ENCODE results near the gene TBCK. TPM values are rescaled to one million over a fixed set of nuclear protein-coding genes. Genes with fewer than 3 reads are reported as not detected.

Gene TBCK
- total RNA-seq, 1 experiment from 2014 or later: 22.3 TPM

DNA sequence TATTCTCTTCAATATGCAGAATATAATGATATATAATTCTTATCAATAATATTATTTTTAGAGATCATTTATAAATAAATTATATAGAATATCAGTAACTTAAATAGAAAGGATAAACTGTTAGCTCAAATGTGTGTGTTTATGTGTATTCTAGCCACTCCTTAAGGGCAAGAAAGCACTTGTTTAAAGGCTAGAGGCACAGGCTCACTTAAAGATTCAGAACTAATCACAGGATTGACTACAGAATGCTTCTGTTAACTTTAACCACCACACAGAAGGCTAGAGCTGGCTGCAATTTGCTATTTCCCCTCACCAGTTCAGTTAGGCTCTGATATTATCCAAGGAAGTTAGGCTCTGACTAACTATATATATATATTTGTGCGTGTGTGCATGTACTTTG lies 69.6 kb downstream of the TBCK start:
- Histone ChIP-seq H3K9me2 (ENCODE audit: insufficient read depth) (no peaks in the 10 kb centered on the region), H3K79me2 (ENCODE audit: insufficient read depth, low read length) (no peaks in the 10 kb centered on the region), H3K4me2 (ENCODE audit: low read length) (no peak overlapping the region), H4K20me1 (ENCODE audit: insufficient read depth) (no peaks in the 10 kb centered on the region; the same call in 1 of the 2 replicates), H3K4me3 (replicated peaks in 1 of 2; ENCODE audit: low read depth in 1 of 2, low read length in 2 of 2) (no peak overlapping the region), H3K27me3 (ENCODE audit: insufficient read depth, low read length) (no peaks in the 10 kb centered on the region), H3K9ac (ENCODE audit: low read length) (no peak overlapping the region), H3K36me3 (ENCODE audit: control insufficient read depth in 1 of 2, insufficient read depth in 2 of 2, low read length in 2 of 2) (peaks cover 0 to 4% of the 10 kb centered on the region in 2 experiments; a peak in 1 of 4 replicates), H3K27ac (ENCODE audit: low read depth, low read length) (no peak overlapping the region), H3K9me3 (ENCODE audit: control insufficient read depth in 1 of 2, insufficient read depth in 1 of 2, low read depth in 1 of 2, low read length in 2 of 2) (no peaks in the 10 kb centered on the region), H3K4me1 (ENCODE audit: control insufficient read depth in 1 of 2, insufficient read depth in 2 of 2, low read length in 2 of 2) (no peaks in the 10 kb centered on the region), H2AFZ (ENCODE audit: low read depth, low read length, poor library complexity, severe bottlenecking) (no peak overlapping the region)
- DNase-seq (ENCODE audit: low read depth, low spot score): no peak
- TF ChIP-seq YY1 (IDR thresholded peaks at IDR 0.05; ENCODE audit: extremely low read depth, insufficient replicate concordance, low read depth, low read length): no peak
- ChIA-PET CTCF (no interaction called here), POLR2A (no interaction called here), RAD21 (ENCODE audit: low non-redundant PET in 1 of 2, low total read pairs in 2 of 2, uncharacterized antibody in 2 of 2, unreplicated experiment in 2 of 2) (interaction anchor here in 1 of 2 experiments (0.7 kb wide), 1 partner anchor 299 kb away, joined by 3 read pairs; no protein-coding TSS in a partner anchor)
- intact Hi-C loops (cut with micrococcal nuclease): no loop called here
- BruUV-seq (replicated peaks): no TSS peak
- no peak for ATAC-seq

DNA sequence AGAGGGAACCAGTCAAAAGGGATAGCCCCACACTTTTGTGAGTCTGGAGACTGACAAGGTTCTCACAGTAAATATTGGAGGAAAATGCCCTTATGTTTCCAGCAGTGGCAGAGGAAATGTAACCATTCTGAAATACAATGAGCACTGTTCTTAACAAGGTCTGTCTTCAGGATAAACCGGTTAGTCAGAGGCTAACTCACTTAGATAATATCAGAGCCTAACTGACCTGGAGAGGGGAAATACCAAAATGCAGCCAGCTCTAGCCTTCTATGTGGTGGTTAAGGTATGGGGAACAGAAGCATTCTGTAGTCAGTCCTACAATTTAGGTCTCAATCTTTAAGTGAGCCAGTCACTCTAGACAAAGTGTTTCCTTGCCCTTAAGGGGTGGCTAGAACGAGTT lies 70.8 kb downstream of the TBCK start:
- no peak overlapping the region for H3K9ac ChIP-seq (ENCODE audit: low read length)
- ATAC-seq (no peak), DNase-seq (ENCODE audit: low read depth, low spot score) (no peak)
- H4K20me1 ChIP-seq (ENCODE audit: insufficient read depth): no peaks in the 10 kb centered on the region; the same call in 1 of the 2 replicates
- no peak overlapping the region for H3K4me3 ChIP-seq (replicated peaks in 1 of 2; ENCODE audit: low read depth in 1 of 2, low read length in 2 of 2)
- no peaks in the 10 kb centered on the region for H3K79me2 ChIP-seq (ENCODE audit: insufficient read depth, low read length)
- H2AFZ ChIP-seq (ENCODE audit: low read depth, low read length, poor library complexity, severe bottlenecking): no peak overlapping the region
- H3K4me1 ChIP-seq (ENCODE audit: control insufficient read depth in 1 of 2, insufficient read depth in 2 of 2, low read length in 2 of 2): no peaks in the 10 kb centered on the region
- RAD21 ChIA-PET (ENCODE audit: low non-redundant PET in 1 of 2, low total read pairs in 2 of 2, uncharacterized antibody in 2 of 2, unreplicated experiment in 2 of 2): no interaction called here
- no peaks in the 10 kb centered on the region for H3K27me3 ChIP-seq (ENCODE audit: insufficient read depth, low read length)
- BruUV-seq (replicated peaks): no TSS peak
- CTCF ChIA-PET: no interaction called here
- H3K4me2 ChIP-seq (ENCODE audit: low read length): no peak overlapping the region
- POLR2A ChIA-PET: no interaction called here
- TF ChIP-seq ZFX (IDR thresholded peaks at IDR 0.05): no peak
- TF ChIP-seq SRF (IDR thresholded peaks at IDR 0.05; ENCODE audit: low read depth): no peak
- no peak for TF ChIP-seq EZH2 (IDR thresholded peaks at IDR 0.05)
- TF ChIP-seq, protein P1, sequence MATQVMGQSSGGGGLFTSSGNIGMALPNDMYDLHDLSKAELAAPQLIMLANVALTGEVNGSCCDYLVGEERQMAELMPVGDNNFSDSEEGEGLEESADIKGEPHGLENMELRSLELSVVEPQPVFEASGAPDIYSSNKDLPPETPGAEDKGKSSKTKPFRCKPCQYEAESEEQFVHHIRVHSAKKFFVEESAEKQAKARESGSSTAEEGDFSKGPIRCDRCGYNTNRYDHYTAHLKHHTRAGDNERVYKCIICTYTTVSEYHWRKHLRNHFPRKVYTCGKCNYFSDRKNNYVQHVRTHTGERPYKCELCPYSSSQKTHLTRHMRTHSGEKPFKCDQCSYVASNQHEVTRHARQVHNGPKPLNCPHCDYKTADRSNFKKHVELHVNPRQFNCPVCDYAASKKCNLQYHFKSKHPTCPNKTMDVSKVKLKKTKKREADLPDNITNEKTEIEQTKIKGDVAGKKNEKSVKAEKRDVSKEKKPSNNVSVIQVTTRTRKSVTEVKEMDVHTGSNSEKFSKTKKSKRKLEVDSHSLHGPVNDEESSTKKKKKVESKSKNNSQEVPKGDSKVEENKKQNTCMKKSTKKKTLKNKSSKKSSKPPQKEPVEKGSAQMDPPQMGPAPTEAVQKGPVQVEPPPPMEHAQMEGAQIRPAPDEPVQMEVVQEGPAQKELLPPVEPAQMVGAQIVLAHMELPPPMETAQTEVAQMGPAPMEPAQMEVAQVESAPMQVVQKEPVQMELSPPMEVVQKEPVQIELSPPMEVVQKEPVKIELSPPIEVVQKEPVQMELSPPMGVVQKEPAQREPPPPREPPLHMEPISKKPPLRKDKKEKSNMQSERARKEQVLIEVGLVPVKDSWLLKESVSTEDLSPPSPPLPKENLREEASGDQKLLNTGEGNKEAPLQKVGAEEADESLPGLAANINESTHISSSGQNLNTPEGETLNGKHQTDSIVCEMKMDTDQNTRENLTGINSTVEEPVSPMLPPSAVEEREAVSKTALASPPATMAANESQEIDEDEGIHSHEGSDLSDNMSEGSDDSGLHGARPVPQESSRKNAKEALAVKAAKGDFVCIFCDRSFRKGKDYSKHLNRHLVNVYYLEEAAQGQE (IDR thresholded peaks at IDR 0.05; ENCODE audit: low read depth): no peak
- no peak for TF ChIP-seq TCF7L2 (IDR thresholded peaks at IDR 0.05; ENCODE audit: borderline replicate concordance, extremely low read depth, insufficient read depth, insufficient read length)
- no peak for TF ChIP-seq CBX3 (IDR thresholded peaks at IDR 0.05; ENCODE audit: low read depth)
- no peak for TF ChIP-seq EGR1 (IDR thresholded peaks at IDR 0.05; ENCODE audit: low read depth)
- TF ChIP-seq CEBPB (IDR thresholded peaks at IDR 0.05; ENCODE audit: low read depth): no peak
- no peak for TF ChIP-seq JUND (IDR thresholded peaks at IDR 0.05)
- TF ChIP-seq, protein P2, sequence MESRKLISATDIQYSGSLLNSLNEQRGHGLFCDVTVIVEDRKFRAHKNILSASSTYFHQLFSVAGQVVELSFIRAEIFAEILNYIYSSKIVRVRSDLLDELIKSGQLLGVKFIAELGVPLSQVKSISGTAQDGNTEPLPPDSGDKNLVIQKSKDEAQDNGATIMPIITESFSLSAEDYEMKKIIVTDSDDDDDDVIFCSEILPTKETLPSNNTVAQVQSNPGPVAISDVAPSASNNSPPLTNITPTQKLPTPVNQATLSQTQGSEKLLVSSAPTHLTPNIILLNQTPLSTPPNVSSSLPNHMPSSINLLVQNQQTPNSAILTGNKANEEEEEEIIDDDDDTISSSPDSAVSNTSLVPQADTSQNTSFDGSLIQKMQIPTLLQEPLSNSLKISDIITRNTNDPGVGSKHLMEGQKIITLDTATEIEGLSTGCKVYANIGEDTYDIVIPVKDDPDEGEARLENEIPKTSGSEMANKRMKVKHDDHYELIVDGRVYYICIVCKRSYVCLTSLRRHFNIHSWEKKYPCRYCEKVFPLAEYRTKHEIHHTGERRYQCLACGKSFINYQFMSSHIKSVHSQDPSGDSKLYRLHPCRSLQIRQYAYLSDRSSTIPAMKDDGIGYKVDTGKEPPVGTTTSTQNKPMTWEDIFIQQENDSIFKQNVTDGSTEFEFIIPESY (IDR thresholded peaks at IDR 0.05; ENCODE audit: extremely low read depth, insufficient replicate concordance, low read length): no peak
- TF ChIP-seq, protein P3, sequence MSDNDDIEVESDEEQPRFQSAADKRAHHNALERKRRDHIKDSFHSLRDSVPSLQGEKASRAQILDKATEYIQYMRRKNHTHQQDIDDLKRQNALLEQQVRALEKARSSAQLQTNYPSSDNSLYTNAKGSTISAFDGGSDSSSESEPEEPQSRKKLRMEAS (IDR thresholded peaks at IDR 0.05): no peak
- TF ChIP-seq FOSL1 (IDR thresholded peaks at IDR 0.05; ENCODE audit: low read depth): no peak
- TF ChIP-seq, protein P4, sequence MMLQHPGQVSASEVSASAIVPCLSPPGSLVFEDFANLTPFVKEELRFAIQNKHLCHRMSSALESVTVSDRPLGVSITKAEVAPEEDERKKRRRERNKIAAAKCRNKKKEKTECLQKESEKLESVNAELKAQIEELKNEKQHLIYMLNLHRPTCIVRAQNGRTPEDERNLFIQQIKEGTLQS (IDR thresholded peaks at IDR 0.05): no peak
- TF ChIP-seq POLR2A (IDR thresholded peaks at IDR 0.05; ENCODE audit: borderline replicate concordance, extremely low read depth, insufficient read depth, insufficient read length): no peak
- intact Hi-C loops (cut with micrococcal nuclease): no loop called here
- H3K9me2 ChIP-seq (ENCODE audit: insufficient read depth): no peaks in the 10 kb centered on the region
- no peaks in the 10 kb centered on the region for H3K9me3 ChIP-seq (ENCODE audit: control insufficient read depth in 1 of 2, insufficient read depth in 1 of 2, low read depth in 1 of 2, low read length in 2 of 2)
- H3K27ac ChIP-seq (ENCODE audit: low read depth, low read length): no peak overlapping the region
- peaks cover 0 to 4% of the 10 kb centered on the region in 2 experiments; a peak in 1 of 4 replicates for H3K36me3 ChIP-seq (ENCODE audit: control insufficient read depth in 1 of 2, insufficient read depth in 2 of 2, low read length in 2 of 2)
